Fibroblast of pulmonary artery (primary cell): ENCODE measurements around the gene TNFRSF14.

Experiments
- DNase-seq: peaks from one replicate; pipeline ENCODE4 v3.0.0-alpha.2; 2010; ENCODE audit warnings: low read depth
- H3K4me3 ChIP-seq: replicated peaks from 2 replicates; pipeline ENCODE4 v1.5.1; 2011; ENCODE audit warnings: low read depth, mild to moderate bottlenecking, control low read depth, low read length, moderate library complexity
- CTCF ChIP-seq: IDR thresholded peaks from 2 replicates; pipeline ENCODE4 v1.5.1; 2011; ENCODE audit warnings: mild to moderate bottlenecking, control low read depth, low read length, inconsistent platforms; ENCODE audit errors: missing control alignments

TNFRSF14 gene

DNA sequence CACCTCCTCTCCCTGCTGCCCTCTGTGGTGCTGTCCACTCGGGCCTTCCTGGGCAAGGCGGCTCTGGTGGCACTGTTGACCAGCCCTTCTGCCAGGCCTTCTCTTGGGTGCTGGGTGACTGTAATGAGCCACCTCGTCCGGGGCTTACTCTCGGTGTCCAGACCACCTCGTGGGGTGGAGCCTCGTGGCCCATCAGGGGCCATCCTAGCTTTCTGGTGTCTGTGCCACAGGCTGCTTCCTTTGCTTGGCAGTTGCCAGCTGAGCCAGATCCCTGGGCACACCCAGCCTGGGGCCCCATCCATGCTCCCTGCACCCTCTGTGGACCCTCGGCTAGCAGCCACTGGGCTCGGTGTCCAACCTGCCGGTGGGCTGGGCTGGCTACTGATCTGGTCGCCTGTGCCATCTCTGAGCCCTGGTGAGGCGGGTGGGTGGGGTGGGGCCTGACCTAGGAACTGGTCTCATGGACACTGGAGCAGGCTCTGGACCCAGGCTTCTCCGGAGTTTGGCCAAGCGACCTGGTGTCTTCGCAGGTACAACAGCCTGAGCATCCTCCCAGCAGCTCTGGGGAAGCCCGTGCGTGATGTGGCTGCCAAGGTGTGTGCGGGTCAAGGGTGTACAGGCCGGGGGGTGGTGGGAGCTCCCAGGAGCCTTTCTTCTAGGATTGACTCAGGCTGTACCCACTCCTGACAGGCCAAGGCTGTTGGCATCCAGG, 31.8 kb downstream of the TNFRSF14 start:
- H3K4me3 ChIP-seq, result no peak overlapping the region
- no peak for DNase-seq
- TF ChIP-seq CTCF, result no peak

DNA sequence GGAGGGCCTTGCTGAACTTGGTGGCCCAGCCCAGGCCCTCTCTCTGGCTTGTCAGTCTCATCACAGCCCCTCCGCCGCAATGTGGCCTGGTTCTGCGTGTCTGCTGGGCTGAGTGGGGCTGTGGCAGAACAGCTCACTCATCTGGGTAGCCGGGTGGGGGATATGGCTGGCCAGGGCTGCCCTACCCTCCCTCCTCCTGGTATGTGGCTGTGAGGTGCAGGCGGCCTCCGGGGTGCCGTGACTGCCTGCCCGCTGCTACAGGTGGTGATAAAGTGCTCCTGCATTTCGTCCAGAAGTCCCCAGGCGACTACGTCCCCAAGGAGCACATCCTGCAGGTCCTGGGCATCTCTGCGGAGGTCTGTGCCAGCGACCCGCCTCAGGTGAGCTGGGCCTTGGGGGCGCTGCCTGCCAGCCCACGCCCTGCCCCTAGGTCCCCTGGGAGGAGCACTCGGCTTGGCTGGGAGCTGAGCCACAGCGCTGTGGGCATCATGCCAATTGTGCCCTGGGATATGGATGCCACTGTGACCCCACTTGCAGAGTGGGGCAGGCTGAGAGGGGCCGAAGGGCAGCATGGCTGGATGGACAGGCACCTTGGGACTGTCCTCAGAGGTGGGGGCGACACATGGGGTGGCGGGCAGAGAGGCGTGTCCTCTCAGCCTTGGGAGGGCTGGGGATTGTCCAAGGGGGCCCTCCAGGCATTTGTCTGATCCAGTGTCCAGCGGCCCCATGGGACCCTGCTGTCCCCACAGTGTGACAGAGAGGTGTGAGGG, 32.7 kb downstream of the TNFRSF14 start:
- DNase-seq, result no peak
- H3K4me3 ChIP-seq, result no peak overlapping the region
- TF ChIP-seq CTCF, result no peak

- H3K4me3 ChIP-seq, result no peak overlapping the region
- no peak for TF ChIP-seq CTCF
- no peak for DNase-seq
Observed at GRCh38 chr1:2589431-2590232, 33.5 kb downstream of the TNFRSF14 start.

DNA sequence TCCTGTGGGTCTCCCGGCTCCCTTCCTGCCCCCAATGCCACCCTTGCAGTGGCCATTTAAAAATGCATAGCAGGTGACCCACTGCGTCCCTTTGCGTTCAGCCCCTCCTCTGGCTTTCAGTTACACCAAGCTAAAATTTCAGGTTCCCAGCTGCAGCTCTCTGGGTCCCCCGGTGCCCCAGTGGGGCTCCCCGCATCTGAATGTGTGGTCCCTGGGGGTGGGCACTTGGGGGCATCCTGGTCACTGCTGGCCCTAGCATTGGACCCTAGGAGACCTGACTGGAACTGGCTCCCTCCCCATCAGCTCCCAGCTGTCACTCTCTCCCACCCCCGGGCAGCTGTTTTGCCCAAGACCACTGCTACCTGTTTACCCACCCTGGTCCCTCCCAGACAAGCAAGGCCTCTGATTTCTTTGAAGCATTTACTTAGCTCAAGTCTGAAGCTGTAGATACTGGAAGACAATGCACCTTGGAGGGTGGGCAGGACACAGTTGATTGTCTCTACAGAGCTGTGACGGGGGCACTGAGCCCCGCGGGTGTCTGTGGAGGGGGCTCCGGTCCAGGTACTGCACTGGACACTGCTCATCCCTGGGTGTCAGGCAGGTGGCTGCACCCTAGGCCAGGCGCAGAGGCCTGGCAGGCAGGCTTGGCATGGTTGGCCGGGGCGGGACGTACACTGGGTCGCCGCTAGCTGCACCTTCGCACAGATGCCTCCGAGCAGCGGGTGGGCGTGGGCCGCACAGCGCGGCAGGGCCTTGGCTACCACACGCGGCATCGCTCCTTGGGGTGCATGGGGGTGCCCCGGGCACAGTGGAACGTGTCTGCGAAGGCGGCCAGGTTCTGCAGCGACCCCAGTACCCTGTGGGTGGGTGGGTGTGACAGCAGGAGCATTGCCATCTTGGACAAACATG, 34.3 kb downstream of the TNFRSF14 start:
- TF ChIP-seq CTCF, result no peak
- no peak overlapping the region for H3K4me3 ChIP-seq
- no peak for DNase-seq

- TF ChIP-seq CTCF, result no peak
- H3K4me3 ChIP-seq, result no peak overlapping the region
- DNase-seq, result no peak
Observed at GRCh38 chr1:2591233-2591580, 35.0 kb downstream of the TNFRSF14 start.

DNA sequence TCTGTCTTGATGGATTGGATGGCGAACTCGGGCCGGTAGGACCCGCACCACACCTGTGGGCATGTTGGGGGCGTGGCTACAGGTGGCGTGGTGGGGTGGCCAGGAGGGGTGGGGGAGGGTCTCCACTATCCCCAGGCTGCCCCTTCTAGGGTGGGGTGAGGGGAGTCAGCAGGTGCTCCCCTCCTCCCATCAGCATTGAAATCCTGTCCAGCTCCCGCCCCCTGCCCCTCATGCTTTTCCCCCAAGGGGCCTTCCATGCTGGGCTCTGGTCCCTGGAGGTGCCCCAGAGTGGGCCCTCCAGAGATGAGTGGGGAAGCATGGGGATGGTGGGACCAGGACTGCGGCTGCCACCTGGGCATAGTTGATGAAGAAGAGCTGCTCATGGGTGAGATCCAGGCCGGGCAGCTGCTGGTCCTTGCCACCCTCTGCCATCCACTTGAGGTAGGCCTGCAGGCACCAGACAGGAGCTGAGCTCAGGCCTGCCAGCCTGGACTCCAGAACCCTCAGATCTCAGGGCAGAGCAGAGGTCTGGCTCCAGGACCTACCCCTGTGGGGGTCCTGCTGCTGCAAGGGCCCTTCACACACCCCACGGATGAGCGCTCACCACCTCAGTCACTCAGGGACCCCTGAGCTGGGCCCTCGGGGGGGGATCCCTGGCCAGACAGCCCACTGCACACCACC, 35.5 kb downstream of the TNFRSF14 start:
- DNase-seq, result no peak
- TF ChIP-seq CTCF, result no peak
- H3K4me3 ChIP-seq, result no peak overlapping the region
